Measurements from ENCODE around the gene LAMA3.

LAMA3 gene

GRCh38 chr18:23658285-23658684 lies 31.0 kb upstream of the LAMA3 start:
- TF ChIP-seq CTCF (IDR thresholded peaks at IDR 0.05; ENCODE audit: low read depth, low read length, missing control alignments) = no peak
- no peak overlapping the region for H3K4me3 ChIP-seq (ENCODE audit: low read depth, low read length)
- in situ Hi-C loops (cut with HindIII; ENCODE audit: low sequenced_read_pairs) = no loop called here
- DNase-seq (ENCODE audit: low read depth) = no peak

GRCh38 chr18:23661735-23662308 lies 27.4 kb upstream of the LAMA3 start:
- in situ Hi-C loops (cut with HindIII; ENCODE audit: low sequenced_read_pairs) = no loop called here
- H3K4me3 ChIP-seq (ENCODE audit: low read depth, low read length) = peak overlapping the region; percentile 32
- DNase-seq (ENCODE audit: low read depth) = no peak
- no peak for TF ChIP-seq CTCF (IDR thresholded peaks at IDR 0.05; ENCODE audit: low read depth, low read length, missing control alignments)

GRCh38 chr18:23662309-23663263 lies 26.7 kb upstream of the LAMA3 start, which contains the start of gene ANKRD29:
TSS of gene ANKRD29 (minus strand) at chr18:23662911. CDS start at chr18:23662730, 181 bp downstream.
- TF ChIP-seq CTCF (IDR thresholded peaks at IDR 0.05; ENCODE audit: low read depth, low read length, missing control alignments) = no peak
- no peak for DNase-seq (ENCODE audit: low read depth)
- H3K4me3 ChIP-seq (ENCODE audit: low read depth, low read length) = peak within 1 kb of the TSS; percentile 32
- in situ Hi-C loops (cut with HindIII; ENCODE audit: low sequenced_read_pairs) = no loop called here

GRCh38 chr18:23664674-23665073 lies 24.6 kb upstream of the LAMA3 start:
- DNase-seq (ENCODE audit: low read depth) = no peak
- no peak overlapping the region for H3K4me3 ChIP-seq (ENCODE audit: low read depth, low read length)
- in situ Hi-C loops (cut with HindIII; ENCODE audit: low sequenced_read_pairs) = no loop called here
- TF ChIP-seq CTCF (IDR thresholded peaks at IDR 0.05; ENCODE audit: low read depth, low read length, missing control alignments) = no peak

- TF ChIP-seq CTCF (IDR thresholded peaks at IDR 0.05; ENCODE audit: low read depth, low read length, missing control alignments) = no peak
- no peak overlapping the region for H3K4me3 ChIP-seq (ENCODE audit: low read depth, low read length)
- in situ Hi-C loops (cut with HindIII; ENCODE audit: low sequenced_read_pairs) = no loop called here
- DNase-seq (ENCODE audit: low read depth) = no peak
Observed at GRCh38 chr18:23667114-23667513, 22.1 kb upstream of the LAMA3 start.

GRCh38 chr18:23668731-23669130 lies 20.5 kb upstream of the LAMA3 start:
- H3K4me3 ChIP-seq (ENCODE audit: low read depth, low read length) = no peak overlapping the region
- no peak for DNase-seq (ENCODE audit: low read depth)
- TF ChIP-seq CTCF (IDR thresholded peaks at IDR 0.05; ENCODE audit: low read depth, low read length, missing control alignments) = no peak
- in situ Hi-C loops (cut with HindIII; ENCODE audit: low sequenced_read_pairs) = no loop called here
